ENCODE data around the gene PRKD2.
A peak's percentile ranks its signal among the peaks of the same experiment; 100 is the strongest.

PRKD2 gene

GRCh38 chr19:46737298-46737654 lies 20.4 kb upstream of the PRKD2 start:
- no peak for DNase-seq
- Histone ChIP-seq H3K27ac (no peak overlapping the region), H3K27me3 (replicated peaks) (no peaks in the 10 kb centered on the region), H3K4me3 (ENCODE audit: low read depth, low read length) (no peak overlapping the region), H3K36me3 (replicated peaks) (peaks cover 51% of the 10 kb centered on the region)
- TF ChIP-seq CTCF (IDR thresholded peaks at IDR 0.05; ENCODE audit: low read depth, low read length, missing control alignments) = no peak
- in situ Hi-C loops (cut with HindIII; ENCODE audit: low pct_ligation_motif_present, low sequenced_read_pairs) = no loop called here

GRCh38 chr19:46736531-46737297 lies 19.8 kb upstream of the PRKD2 start:
- no peak for TF ChIP-seq CTCF (IDR thresholded peaks at IDR 0.05; ENCODE audit: low read depth, low read length, missing control alignments)
- H3K27ac ChIP-seq = no peak overlapping the region
- in situ Hi-C loops (cut with HindIII; ENCODE audit: low pct_ligation_motif_present, low sequenced_read_pairs) = no loop called here
- H3K36me3 ChIP-seq (replicated peaks) = peaks cover 55% of the 10 kb centered on the region
- H3K4me3 ChIP-seq (ENCODE audit: low read depth, low read length) = no peak overlapping the region
- H3K27me3 ChIP-seq (replicated peaks) = no peaks in the 10 kb centered on the region
- DNase-seq = no peak

- Histone ChIP-seq H3K36me3 (replicated peaks) (peaks cover 70% of the 10 kb centered on the region), H3K27me3 (replicated peaks) (no peaks in the 10 kb centered on the region), H3K27ac (peak overlapping the region; percentile 57), H3K4me3 (ENCODE audit: low read depth, low read length) (no peak overlapping the region)
- no peak for DNase-seq
- in situ Hi-C loops (cut with HindIII; ENCODE audit: low pct_ligation_motif_present, low sequenced_read_pairs) = no loop called here
- no peak for TF ChIP-seq CTCF (IDR thresholded peaks at IDR 0.05; ENCODE audit: low read depth, low read length, missing control alignments)
These were observed 16.9 kb upstream of the PRKD2 start for GRCh38 chr19:46733690-46734292.

- Histone ChIP-seq H3K27me3 (replicated peaks) (no peaks in the 10 kb centered on the region), H3K27ac (peak overlapping the region; percentile 57), H3K36me3 (replicated peaks) (peaks cover 69% of the 10 kb centered on the region), H3K4me3 (ENCODE audit: low read depth, low read length) (no peak overlapping the region)
- TF ChIP-seq CTCF (IDR thresholded peaks at IDR 0.05; ENCODE audit: low read depth, low read length, missing control alignments) = peak; percentile 50
- in situ Hi-C loops (cut with HindIII; ENCODE audit: low pct_ligation_motif_present, low sequenced_read_pairs) = no loop called here
- DNase-seq = peak; percentile 83
These were observed 16.2 kb upstream of the PRKD2 start for GRCh38 chr19:46732966-46733689.

- no peak for TF ChIP-seq CTCF (IDR thresholded peaks at IDR 0.05; ENCODE audit: low read depth, low read length, missing control alignments)
- in situ Hi-C loops (cut with HindIII; ENCODE audit: low pct_ligation_motif_present, low sequenced_read_pairs) = no loop called here
- no peaks in the 10 kb centered on the region for H3K27me3 ChIP-seq (replicated peaks)
- H3K4me3 ChIP-seq (ENCODE audit: low read depth, low read length) = no peak overlapping the region
- peaks cover 69% of the 10 kb centered on the region for H3K36me3 ChIP-seq (replicated peaks)
- peak overlapping the region; percentile 86 for H3K27ac ChIP-seq
- DNase-seq = no peak
These were observed 15.4 kb upstream of the PRKD2 start for GRCh38 chr19:46732172-46732938.
